Cardiac fibroblast (primary cell): ENCODE measurements around the gene KIRREL3.

Experiments
- DNase-seq, 2 donors: peaks; one replicate each; pipeline versions ENCODE4 v3.0.0 to v3.0.0-alpha.2; 2010; ENCODE audit warnings: low read depth in 2 of 2
- H3K4me3 ChIP-seq, 2 donors: replicated peaks in 1 of 2; 1 replicate in 1 of 2; 2 replicates in 1 of 2; pipeline ENCODE4 v1.5.1; 2011; ENCODE audit warnings: low read depth in 2 of 2, low read length in 2 of 2, mild to moderate bottlenecking in 2 of 2, moderate library complexity in 1 of 2
- TF ChIP-seq, protein P1 (sequence below): IDR thresholded peaks from one replicate; pipeline ENCODE4 v1.5.1; 2011; ENCODE audit warnings: low read depth, mild to moderate bottlenecking, low read length, inconsistent platforms

Gene KIRREL3

DNA sequence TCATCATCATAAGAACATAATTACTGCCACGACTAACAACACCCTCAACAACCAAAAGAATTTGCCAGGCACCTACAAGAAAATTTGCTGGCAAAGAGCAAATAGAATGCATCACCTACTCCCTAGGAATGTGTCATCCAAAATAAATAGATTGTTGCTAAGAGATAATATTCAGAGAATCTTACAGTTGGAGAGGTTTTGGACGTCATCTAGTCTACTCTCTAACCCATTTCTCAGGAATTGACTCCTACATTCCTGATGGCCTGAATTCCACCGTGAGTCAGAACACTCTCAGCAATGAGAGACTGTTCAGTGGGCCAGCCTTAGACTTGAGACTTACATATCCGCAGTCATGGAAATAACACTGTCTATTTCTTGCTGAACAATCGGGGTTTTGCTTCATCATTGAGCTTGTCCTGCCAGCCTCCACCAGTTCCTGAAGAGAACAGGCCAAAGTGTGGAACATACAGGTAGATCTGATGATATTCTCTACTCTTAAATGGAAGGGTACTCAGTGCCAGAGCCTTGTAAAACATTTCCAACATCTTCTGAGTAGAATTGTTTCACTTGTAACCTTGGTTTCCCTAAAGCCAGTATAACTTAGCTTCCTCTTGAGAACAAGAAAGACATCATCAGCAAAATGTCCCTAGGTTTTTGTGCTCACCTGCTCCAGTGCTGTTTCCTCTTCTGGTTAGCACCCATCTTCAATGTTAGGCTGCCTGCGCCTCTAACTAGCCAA is 8.3 kb downstream of the KIRREL3 start:
- H3K4me3 ChIP-seq: no peak overlapping the region
- DNase-seq: peak; percentile 75 to 95
- TF ChIP-seq, protein P1, sequence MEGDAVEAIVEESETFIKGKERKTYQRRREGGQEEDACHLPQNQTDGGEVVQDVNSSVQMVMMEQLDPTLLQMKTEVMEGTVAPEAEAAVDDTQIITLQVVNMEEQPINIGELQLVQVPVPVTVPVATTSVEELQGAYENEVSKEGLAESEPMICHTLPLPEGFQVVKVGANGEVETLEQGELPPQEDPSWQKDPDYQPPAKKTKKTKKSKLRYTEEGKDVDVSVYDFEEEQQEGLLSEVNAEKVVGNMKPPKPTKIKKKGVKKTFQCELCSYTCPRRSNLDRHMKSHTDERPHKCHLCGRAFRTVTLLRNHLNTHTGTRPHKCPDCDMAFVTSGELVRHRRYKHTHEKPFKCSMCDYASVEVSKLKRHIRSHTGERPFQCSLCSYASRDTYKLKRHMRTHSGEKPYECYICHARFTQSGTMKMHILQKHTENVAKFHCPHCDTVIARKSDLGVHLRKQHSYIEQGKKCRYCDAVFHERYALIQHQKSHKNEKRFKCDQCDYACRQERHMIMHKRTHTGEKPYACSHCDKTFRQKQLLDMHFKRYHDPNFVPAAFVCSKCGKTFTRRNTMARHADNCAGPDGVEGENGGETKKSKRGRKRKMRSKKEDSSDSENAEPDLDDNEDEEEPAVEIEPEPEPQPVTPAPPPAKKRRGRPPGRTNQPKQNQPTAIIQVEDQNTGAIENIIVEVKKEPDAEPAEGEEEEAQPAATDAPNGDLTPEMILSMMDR: no peak

DNA sequence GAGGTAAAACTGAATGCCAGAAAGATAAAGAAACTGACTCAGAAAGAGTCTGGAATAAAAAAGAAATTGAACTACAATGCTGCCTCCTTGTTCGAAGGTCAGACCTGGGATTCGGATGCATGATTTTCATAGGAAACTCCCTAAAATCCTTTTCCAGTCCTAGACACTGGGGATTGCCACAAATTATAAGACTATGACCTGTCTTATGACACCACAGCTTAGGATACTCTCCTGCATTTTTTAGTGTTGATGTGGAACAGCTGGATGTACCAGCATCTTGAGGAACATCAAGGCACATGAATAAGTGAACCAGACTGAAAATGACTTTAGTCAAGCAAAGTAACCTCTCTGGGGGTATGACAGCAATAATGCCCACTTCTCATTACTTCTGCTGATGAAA is 9.0 kb downstream of the KIRREL3 start:
- TF ChIP-seq, protein P1: no peak
- DNase-seq: peak; percentile 12 to 66
- H3K4me3 ChIP-seq: no peak overlapping the region

DNA sequence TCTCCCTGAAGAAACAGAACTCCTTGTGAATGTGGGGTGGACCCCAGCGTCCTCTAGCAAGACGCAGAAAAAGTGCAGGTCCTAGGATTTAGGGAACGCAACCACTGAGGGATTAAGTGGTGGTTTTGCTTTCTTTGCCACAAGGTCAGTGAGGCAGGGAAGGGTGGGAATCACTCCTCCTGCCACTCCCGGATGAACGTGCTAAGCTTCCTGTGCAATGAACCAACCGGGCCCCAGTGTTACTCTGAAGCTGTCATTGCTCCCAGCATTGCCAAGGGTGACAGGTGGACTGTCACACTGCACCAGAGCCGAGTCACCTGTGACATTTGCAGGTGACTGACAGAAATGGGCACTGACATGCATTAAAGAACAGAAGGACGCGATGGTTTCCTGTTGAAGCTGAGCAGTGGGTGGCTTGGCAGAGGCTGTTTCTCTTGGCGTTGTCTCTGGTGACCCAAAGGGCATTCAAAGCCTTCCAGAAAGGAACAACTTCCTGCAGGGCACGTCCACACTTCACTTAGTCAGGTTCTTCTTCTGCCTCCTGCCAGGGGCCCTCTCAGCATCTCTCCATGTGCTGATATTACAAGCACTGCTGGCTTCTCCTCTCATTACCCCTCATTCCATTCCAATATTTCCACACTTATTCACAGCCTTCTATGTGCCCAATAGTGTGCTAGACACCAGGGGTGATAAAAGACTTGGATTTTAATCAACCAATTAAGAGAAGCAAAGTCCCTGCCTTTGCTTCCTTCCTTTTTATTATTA is 9.7 kb downstream of the KIRREL3 start:
- H3K4me3 ChIP-seq: no peak overlapping the region
- peak; percentile 10 to 24 for DNase-seq
- TF ChIP-seq, protein P1: no peak

DNA sequence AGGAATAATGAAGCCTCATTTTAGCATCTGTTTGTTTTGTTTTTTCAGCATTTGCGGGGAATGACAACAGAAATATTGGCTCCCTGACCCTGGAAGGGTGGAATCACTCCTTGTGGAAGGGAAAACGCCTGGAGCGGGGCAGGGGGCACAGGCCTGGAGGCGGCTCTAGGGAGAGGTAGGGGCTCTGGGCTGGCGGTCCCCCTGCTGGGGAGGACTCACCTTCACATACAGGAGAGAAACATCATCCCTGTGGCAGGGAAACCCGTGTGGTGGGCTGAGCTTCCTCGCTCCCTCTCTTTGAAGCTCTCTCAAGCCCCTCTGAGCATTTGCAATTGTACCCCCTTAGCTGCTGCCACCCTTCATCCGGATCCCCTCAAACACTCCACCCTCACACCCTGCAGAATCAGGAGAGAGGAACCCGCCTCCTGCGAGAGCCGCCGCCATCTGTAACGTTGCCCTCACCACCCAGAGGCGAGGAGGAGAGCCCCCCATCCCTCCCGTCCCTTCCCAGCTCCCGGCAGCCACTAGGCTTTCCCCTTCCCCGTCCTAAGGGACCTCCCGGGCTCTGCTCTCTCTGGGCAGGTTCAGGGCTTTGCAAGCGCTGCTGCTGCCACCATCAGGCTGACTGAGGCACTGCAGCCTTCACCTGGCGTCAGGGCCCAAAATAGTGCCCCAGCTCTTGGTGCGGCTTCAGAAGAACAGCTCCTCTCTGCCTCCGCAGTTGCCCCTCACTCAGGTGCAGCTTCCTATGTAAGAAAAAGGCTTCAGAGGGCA is 10.4 kb downstream of the KIRREL3 start:
- TF ChIP-seq, protein P1: peak; percentile 97
- no peak overlapping the region for H3K4me3 ChIP-seq
- DNase-seq: peak; percentile 69 to 71

DNA sequence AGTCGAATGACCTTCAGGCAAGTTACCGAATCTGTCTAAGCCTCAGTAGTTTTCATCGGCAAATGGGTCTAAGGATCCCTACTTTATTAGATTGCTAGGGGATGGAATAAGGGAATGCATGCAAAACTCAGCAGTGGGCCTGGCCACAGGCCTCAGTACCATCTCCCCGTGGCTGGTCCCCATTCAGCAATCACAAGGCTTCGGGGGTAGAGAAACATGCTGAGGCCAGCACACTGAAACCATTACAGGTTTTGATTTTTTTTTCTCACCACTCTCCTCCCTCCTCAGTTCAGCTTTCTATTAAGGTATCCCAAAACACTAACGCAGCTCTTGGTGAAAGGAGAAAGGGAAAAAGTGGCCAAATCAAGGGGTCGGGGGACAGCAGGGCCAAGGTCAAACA is 11.9 kb downstream of the KIRREL3 start:
- TF ChIP-seq, protein P1: no peak

DNA sequence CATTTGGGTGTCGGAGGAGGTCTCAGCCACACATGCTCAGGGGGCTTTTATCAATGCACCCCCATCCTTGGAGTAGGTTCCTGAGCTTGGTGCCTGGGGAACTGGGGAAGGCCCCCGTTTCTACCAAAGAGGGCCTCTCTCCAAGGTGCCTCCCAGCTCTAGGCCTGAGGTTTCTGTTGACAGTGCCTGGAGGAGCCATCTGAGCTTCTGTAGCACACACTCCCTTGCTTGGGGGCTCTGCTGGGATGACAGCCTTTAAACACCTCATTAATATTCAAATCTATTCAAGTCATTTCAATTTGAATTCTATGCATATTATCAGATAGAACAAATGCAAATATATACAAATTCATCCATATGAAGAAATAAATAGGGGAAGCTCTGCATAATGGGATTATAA is 18.9 kb downstream of the KIRREL3 start:
- no peak for DNase-seq
- no peak overlapping the region for H3K4me3 ChIP-seq
- TF ChIP-seq, protein P1: no peak

More for the DNA sequence above, 11.9 kb downstream of the KIRREL3 start:
- no peak for DNase-seq
- H3K4me3 ChIP-seq: no peak overlapping the region
